ENCODE data around the gene TUBGCP6.

Gene TUBGCP6

DNA sequence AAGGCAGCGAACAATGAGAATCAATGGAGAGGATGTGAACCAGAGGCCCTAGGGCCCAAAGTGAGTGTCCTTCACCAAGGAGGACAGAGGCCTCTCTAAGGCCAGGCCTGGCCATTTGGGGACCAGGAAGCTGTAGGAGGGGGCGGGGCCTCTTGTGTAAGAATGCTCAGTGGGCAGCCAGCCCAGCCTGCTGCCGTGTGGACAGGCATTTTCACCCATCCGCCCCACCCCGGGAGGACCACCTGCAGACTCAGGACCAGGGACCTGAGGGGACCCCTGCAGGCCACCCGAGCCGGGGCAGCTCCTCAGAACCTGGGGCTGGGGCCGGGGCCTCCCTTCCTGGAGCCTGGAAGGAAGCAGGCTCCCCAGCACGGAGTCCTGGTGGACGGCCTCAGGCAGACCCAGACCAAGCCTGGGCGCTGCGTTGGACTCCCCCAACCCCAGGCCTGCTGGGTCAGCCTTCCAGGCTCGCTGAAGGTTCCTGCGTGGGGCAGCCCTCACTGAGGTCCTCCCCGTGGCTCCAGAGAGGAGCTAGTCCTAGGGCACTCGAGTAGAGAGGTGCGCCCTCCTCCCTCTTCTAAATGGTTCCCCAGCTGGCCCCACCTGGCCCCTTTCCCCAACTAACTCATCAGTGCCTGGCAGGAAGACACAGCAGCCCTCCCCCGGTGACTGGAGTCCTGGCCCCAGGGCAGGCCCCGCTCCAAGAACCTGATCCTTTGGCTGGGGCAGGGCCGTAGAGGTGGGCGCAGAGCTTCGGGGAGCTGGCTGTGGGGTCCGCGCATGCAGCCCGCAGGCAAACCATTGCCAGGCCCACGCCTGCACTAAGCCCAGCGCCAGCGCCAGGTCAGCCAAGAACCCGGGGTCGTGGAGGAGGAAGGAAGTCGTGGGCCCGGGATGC is 60.6 kb downstream of the TUBGCP6 start:
- DNase-seq (ENCODE audit: low read depth in 2 of 3, low spot score in 2 of 3) = no peak

DNA sequence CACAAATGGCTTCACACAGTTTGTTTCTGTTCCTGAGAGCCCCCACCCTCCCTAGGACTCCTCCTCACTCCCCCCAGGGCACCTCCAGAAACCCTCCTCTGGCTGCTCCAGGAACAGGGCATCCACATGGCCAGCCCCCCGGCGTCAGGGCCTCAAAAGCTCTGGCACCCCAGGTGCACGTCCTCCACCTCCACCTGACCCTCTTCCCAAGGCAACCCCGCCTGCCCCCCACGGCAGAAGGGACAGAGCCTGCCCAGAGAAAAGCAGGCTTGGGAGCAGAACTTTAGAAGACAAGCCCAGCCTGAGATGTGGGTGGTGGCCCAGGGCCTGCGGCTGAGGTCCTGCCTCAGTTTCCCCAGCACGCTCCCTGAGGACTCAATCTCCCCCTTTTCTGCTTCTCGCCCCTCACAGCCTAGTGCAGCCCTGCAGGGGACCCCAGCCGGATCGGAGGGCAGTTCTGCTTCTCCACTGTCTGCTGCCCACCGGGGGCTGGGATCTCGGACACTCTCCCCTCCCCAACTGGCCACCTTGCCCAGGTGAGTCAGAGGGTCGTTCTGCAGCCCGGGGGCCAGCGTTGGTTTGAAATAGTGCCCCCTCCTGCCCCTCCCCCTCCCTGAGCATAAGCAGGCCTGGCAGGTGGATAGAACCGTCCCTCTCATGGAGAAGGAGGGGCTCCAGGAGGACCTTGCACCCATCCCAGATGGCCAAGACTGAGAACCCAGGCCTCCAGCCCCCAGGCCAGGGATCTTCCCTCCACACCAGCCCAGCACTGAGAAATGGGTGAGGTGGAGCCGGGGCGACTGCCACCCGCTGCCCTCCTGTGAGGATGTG is 61.5 kb downstream of the TUBGCP6 start:
- DNase-seq (ENCODE audit: low read depth in 2 of 3, low spot score in 2 of 3) = no peak

- no peak for DNase-seq (ENCODE audit: low read depth in 2 of 3, low spot score in 2 of 3)
Measured at GRCh38 chr22:50182176-50183081, 62.4 kb downstream of the TUBGCP6 start.

DNA sequence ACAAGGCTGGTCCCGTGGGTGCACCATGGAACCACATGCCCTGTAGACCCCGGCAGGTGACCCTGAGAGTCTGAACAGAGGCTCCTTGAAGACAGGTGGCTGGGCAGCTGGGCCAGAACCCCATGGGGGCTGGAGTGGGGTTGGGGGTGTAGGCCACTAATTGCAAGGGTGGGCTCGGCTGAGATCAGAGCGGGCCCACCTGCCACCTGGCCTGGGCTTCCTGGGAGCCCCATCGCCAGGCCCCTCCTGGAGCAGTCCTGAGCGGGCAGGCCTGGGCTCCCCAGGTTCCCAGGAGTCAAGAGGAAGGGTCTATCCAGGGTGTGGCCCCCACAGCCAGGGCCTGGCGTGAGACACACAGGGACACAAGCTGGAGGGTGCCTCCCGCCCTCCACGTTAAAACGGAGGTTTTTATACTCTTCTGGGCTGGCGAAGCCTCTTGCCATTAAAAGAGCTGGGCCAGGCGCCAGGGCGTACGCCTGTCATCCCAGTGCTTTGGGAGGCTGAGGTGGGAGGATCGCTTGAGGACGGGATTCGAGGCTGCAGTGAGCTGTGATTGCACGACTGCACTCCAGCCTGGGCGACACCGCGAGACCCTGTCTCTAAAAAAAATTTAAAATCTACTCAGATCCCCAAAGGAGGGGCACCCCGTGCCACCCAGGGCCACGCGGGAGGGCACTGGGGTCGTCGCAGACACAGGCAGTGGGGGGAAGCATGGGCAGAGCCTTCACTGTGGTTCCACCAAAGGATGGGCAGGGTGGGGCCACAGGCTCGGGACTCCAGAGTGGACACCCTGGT is 63.9 kb downstream of the TUBGCP6 start:
- no peak for DNase-seq (ENCODE audit: low read depth in 2 of 3, low spot score in 2 of 3)

- DNase-seq (ENCODE audit: low read depth in 2 of 3, low spot score in 2 of 3) = no peak
Measured at GRCh38 chr22:50179937-50180726, 64.7 kb downstream of the TUBGCP6 start.

DNA sequence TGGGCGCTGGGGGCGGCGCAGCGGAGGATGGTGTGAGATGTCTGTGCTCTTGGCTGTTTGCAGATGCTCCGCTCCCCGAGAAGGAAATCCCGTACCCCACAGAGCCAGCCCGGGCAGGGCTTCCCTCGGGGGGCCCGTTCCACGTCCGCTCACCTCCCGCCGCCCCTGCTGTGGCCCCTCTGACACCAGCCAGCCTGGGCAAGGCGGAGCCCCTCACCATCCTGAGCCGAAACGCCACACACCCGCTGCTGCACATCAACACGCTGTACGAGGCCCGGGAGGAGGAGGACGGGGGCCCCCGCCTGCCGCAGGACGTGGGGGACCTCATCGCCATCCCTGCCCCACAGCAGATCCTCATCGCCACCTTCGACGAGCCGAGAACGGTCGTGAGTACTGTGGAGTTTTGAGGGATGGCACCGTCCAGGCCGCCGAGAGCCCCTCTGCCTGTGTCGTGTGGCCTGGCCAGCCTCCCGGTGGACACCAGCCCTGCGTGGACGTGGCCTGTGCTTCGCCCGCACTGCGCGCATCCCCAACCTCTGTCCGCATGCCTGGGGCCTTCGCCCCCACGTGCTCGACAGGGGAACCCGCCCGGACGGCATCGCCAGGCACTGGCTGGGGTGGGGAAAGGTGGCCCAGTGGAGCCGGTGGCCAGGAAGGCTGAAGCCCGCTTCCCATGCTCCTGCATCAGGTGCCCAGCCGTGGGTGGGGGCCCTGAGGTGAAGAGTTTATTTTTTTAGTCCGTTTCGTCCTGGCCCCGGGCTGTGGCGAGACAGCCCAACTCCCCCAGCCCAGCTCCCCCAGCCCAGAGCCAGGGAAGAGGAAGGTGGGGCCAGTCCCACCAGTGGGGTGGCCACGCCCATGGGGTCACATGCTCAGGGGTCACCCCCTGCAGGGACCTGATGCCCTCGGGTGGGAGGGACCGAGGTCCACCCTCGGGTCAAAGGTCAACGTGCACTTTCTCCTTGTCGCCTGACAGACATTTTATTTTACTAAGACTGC is 65.7 kb downstream of the TUBGCP6 start:
- DNase-seq (ENCODE audit: low read depth in 2 of 3, low spot score in 2 of 3) = no peak

- DNase-seq (ENCODE audit: low read depth in 2 of 3, low spot score in 2 of 3) = no peak
Measured at GRCh38 chr22:50178471-50178864, 66.4 kb downstream of the TUBGCP6 start.

DNA sequence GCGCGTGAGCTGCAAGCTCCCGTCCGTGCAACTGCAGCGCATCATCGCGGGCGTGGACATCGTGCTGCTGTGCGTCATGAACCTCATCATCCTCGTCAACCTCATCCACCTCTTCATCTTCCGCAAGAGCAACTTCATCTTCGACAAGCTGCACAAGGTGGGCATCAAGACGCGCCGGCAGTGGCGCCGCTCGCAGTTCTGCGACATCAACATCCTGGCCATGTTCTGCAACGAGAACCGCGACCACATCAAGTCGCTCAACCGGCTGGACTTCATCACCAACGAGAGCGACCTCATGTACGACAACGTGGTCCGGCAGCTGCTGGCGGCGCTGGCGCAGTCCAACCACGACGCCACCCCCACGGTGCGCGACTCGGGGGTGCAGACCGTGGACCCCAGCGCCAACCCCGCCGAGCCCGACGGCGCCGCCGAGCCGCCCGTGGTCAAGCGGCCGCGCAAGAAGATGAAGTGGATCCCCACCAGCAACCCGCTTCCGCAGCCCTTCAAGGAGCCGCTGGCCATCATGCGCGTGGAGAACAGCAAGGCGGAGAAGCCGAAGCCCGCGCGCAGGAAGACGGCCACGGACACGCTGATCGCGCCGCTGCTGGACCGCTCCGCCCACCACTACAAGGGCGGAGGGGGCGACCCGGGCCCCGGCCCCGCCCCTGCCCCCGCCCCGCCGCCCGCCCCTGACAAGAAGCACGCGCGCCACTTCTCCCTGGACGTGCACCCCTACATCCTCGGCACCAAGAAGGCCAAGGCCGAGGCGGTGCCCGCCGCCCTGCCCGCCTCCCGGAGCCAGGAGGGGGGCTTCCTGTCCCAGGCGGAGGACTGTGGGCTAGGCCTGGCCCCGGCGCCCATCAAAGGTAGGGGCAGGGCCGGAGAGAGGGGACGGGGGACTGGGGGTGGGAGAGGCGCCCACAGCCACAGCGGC is 67.0 kb downstream of the TUBGCP6 start:
- DNase-seq (ENCODE audit: low read depth in 2 of 3, low spot score in 2 of 3) = no peak

- DNase-seq (ENCODE audit: low read depth in 2 of 3, low spot score in 2 of 3) = no peak
Measured at GRCh38 chr22:50176850-50177536, 67.8 kb downstream of the TUBGCP6 start.

- DNase-seq (ENCODE audit: low read depth in 2 of 3, low spot score in 2 of 3) = no peak
Measured at GRCh38 chr22:50175921-50176849, 68.6 kb downstream of the TUBGCP6 start.

DNA sequence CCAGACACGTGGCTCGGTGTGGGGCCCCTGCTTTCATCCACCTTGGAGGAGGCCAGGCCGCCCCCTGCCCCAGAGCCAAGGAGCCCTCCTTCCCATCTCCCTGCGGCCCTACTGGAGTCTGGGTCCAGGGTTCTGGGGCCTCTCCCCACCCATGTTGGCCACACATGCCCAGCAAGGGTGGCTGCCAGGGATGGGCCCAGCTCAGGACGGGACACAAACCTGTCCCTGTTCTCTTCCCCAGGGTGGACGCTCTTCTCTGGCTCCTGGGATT is 69.7 kb downstream of the TUBGCP6 start:
- DNase-seq (ENCODE audit: low read depth in 2 of 3, low spot score in 2 of 3) = no peak

DNA sequence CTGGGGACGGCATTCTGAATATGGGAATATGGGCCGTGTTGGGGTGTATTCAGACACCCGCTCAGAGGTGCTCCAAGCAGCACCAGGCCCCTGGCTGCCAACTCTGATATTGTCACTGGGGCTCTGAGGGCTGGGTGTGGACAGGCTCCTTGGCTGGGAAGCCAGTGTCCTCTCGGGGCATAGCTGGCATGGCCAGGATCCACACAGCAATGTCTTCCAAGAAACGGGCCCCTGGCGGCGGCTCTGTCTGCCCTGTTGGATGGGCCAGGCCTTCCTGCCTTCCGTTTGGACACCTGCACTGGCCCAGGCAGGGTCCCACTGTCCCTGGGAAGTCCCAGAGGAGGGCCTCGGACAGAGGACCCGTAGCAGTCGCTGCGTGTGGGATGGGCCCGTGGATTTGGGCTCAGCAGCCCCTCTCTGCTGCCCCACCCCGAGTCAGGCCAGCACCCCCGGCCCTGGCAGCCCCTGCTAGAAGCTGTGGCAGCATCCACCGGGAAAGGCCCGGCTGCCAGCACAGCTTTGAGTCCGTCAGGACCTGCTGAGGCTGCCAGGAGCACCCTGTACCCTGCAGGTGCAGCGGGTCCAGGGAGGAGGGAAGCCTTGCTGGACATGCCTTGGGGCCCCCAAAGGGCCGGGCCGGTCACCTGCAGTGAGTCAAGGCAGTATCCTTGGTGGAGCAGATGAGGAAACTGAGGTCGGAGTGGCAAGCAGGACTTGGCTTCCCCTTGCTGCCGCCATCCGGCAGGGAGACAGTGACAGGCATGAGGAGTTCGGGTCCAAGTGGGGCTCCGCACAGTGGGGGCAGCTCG is 70.2 kb downstream of the TUBGCP6 start:
- DNase-seq (ENCODE audit: low read depth in 2 of 3, low spot score in 2 of 3) = no peak

- DNase-seq (ENCODE audit: low read depth in 2 of 3, low spot score in 2 of 3) = no peak
Measured at GRCh38 chr22:50173983-50174355, 70.9 kb downstream of the TUBGCP6 start.

GRCh38 chr22:50173311-50173982 is 71.4 kb downstream of the TUBGCP6 start:
- DNase-seq (ENCODE audit: low read depth in 2 of 3, low spot score in 2 of 3) = no peak
